H9 (cell line): ENCODE data around the gene POU2F3. TPM values are rescaled to one million over a fixed set of nuclear protein-coding genes. Genes with fewer than 3 reads are reported as not detected.

Experiments used
- DNase-seq: peaks from one replicate; pipeline ENCODE4 v3.0.0-alpha.2; 2017
- H2AFZ ChIP-seq: one replicate; pipeline ENCODE4 v1.6.1; 2013; ENCODE audit warnings: mild to moderate bottlenecking, low read length, control low read depth, moderate library complexity
- H2AK5ac ChIP-seq: 2 replicates; pipeline ENCODE4 v1.6.1; 2013; ENCODE audit warnings: low read length, control low read depth, mixed read lengths; ENCODE audit not compliant: insufficient read length
- H2BK120ac ChIP-seq: one replicate; pipeline ENCODE4 v1.6.1; 2013; ENCODE audit warnings: low read depth, mild to moderate bottlenecking, low read length, control low read depth, inconsistent platforms; ENCODE audit not compliant: poor library complexity, severe bottlenecking
- H2BK12ac ChIP-seq: 2 replicates; pipeline ENCODE4 v1.6.1; 2013; ENCODE audit warnings: low read length, control low read depth, mixed read lengths, low read depth; ENCODE audit not compliant: insufficient read length
- H2BK15ac ChIP-seq: 2 replicates; pipeline ENCODE4 v1.6.1; 2013; ENCODE audit warnings: low read depth, low read length, control low read depth
- H2BK20ac ChIP-seq: one replicate; pipeline ENCODE4 v1.6.1; 2013; ENCODE audit warnings: low read depth, mild to moderate bottlenecking, low read length, control low read depth, inconsistent platforms; ENCODE audit not compliant: poor library complexity, severe bottlenecking
- H2BK5ac ChIP-seq: 2 replicates; pipeline ENCODE4 v1.6.1; 2013; ENCODE audit warnings: low read length, control low read depth, mixed read lengths; ENCODE audit not compliant: insufficient read length
- H3K14ac ChIP-seq: 2 replicates; pipeline ENCODE4 v1.6.1; 2013; ENCODE audit warnings: low read length, control low read depth; ENCODE audit not compliant: insufficient read depth
- H3K18ac ChIP-seq: 2 replicates; pipeline ENCODE4 v1.6.1; 2013; ENCODE audit warnings: low read depth, mild to moderate bottlenecking, mixed read lengths, low read length, control low read depth; ENCODE audit not compliant: insufficient read length
- H3K23ac ChIP-seq: 2 replicates; pipeline ENCODE4 v1.6.1; 2013; ENCODE audit warnings: low read length, control low read depth, mixed read lengths, low read depth; ENCODE audit not compliant: insufficient read length
- H3K23me2 ChIP-seq: 2 replicates; pipeline ENCODE4 v1.6.1; 2013; ENCODE audit warnings: low read depth, mild to moderate bottlenecking, mixed read lengths, low read length, control low read depth; ENCODE audit not compliant: insufficient read length, poor library complexity, severe bottlenecking
- H3K27ac ChIP-seq: 2 replicates; pipeline ENCODE4 v1.5.1; 2013; ENCODE audit warnings: low read length, control low read depth, mixed read lengths, low read depth; ENCODE audit not compliant: insufficient read length
- H3K27me3 ChIP-seq: 2 replicates; pipeline ENCODE4 v1.6.1; 2013; ENCODE audit warnings: low read length, control low read depth, inconsistent platforms; ENCODE audit not compliant: insufficient read depth
- H3K4ac ChIP-seq: 2 replicates; pipeline ENCODE4 v1.6.1; 2013; ENCODE audit warnings: low read depth, mild to moderate bottlenecking, control low read depth, inconsistent platforms, low read length, moderate library complexity
- H3K4me1 ChIP-seq: 2 replicates; pipeline ENCODE4 v1.6.1; 2013; ENCODE audit warnings: low read length, control low read depth, inconsistent platforms; ENCODE audit not compliant: insufficient read depth
- H3K4me2 ChIP-seq: 2 replicates; pipeline ENCODE4 v1.6.1; 2013; ENCODE audit warnings: low read length, control low read depth, mixed read lengths; ENCODE audit not compliant: insufficient read length, insufficient read depth
- H3K56ac ChIP-seq: 2 replicates; pipeline ENCODE4 v1.6.1; 2013; ENCODE audit warnings: low read depth, mild to moderate bottlenecking, mixed read lengths, low read length, control low read depth; ENCODE audit not compliant: insufficient read length
- H3K79me1 ChIP-seq: 2 replicates; pipeline ENCODE4 v1.6.1; 2013; ENCODE audit warnings: low read depth, mild to moderate bottlenecking, moderate library complexity, low read length, control low read depth, inconsistent platforms; ENCODE audit not compliant: insufficient read depth, poor library complexity, severe bottlenecking
- H3K79me2 ChIP-seq: 2 replicates; pipeline ENCODE4 v1.6.1; 2013; ENCODE audit warnings: low read length, control low read depth, inconsistent platforms; ENCODE audit not compliant: insufficient read depth
- H3K9ac ChIP-seq: 2 replicates; pipeline ENCODE4 v1.6.1; 2013; ENCODE audit warnings: low read length, control low read depth, mixed read lengths; ENCODE audit not compliant: insufficient read length; ENCODE audit errors: extremely low read depth
- H3K9me3 ChIP-seq: one replicate; pipeline ENCODE4 v1.6.1; 2013; ENCODE audit warnings: low read depth, low read length, inconsistent platforms; ENCODE audit not compliant: control insufficient read depth
- H3T11ph ChIP-seq: one replicate; pipeline ENCODE4 v1.6.1; 2013; ENCODE audit warnings: mild to moderate bottlenecking, low read length, control low read depth, inconsistent platforms
- H4K20me1 ChIP-seq: one replicate; pipeline ENCODE4 v1.6.1; 2013; ENCODE audit not compliant: control insufficient read depth, insufficient read length, insufficient read depth
- H4K5ac ChIP-seq: 2 replicates; pipeline ENCODE4 v1.6.1; 2013; ENCODE audit warnings: low read depth, mild to moderate bottlenecking, mixed read lengths, low read length, control low read depth; ENCODE audit not compliant: insufficient read length
- H4K8ac ChIP-seq: replicated peaks from 2 replicates; pipeline ENCODE4 v1.6.1; 2013; ENCODE audit warnings: low read length, control low read depth, mixed read lengths, low read depth; ENCODE audit not compliant: insufficient read length
- H4K91ac ChIP-seq: 2 replicates; pipeline ENCODE4 v1.6.1; 2013; ENCODE audit warnings: low read depth, mild to moderate bottlenecking, moderate library complexity, mixed read lengths, low read length, control low read depth; ENCODE audit not compliant: insufficient read length
- H3K27ac Mint-ChIP-seq, 3 experiments: 2 replicates in 2 of 3; 3 replicates in 1 of 3; pipeline ENCODE4 v1.8.0; 2020 to 2021; ENCODE audit warnings: mixed read lengths in 3 of 3, mild to moderate bottlenecking in 1 of 3, moderate library complexity in 1 of 3
- H3K27me3 Mint-ChIP-seq: 2 replicates; pipeline ENCODE4 v1.8.0; 2021; ENCODE audit warnings: low read depth, mild to moderate bottlenecking, moderate library complexity, mixed read lengths
- H3K36me3 Mint-ChIP-seq, 3 experiments: 2 replicates in 2 of 3; 3 replicates in 1 of 3; pipeline ENCODE4 v1.8.0; 2020 to 2021; ENCODE audit warnings: low read depth in 3 of 3, mixed read lengths in 3 of 3; ENCODE audit not compliant: insufficient read depth in 1 of 3
- H3K4me1 Mint-ChIP-seq, 2 experiments: 2 replicates each; pipeline ENCODE4 v1.8.0; 2020; ENCODE audit warnings: mixed read lengths in 2 of 2
- H3K4me3 Mint-ChIP-seq, 2 experiments: 2 replicates in 1 of 2; 3 replicates in 1 of 2; pipeline ENCODE4 v1.8.0; 2020 to 2021; ENCODE audit warnings: mild to moderate bottlenecking in 2 of 2, mixed read lengths in 2 of 2, moderate library complexity in 1 of 2
- H3K9me3 Mint-ChIP-seq, 2 experiments: 2 replicates in 1 of 2; 3 replicates in 1 of 2; pipeline ENCODE4 v1.8.0; 2020; ENCODE audit warnings: mild to moderate bottlenecking in 2 of 2, mixed read lengths in 2 of 2, moderate library complexity in 1 of 2
- CTCF ChIP-seq: fragments of 200-600 bp; sonication (generic); conservative IDR thresholded peaks from 3 replicates; pipeline ENCODE4 v1.8.0; 2021; ENCODE audit warnings: antibody characterized with exemption, mild to moderate bottlenecking
- WGBS: extraction: QIAGEN DNeasy Blood & Tissue Kit; methylation state at CpG from one replicate; pipeline ENCODE4 v1.1.7; 2013; ENCODE audit warnings: missing lambda C conversion rate, low lambda C conversion rate, mixed read lengths; ENCODE audit not compliant: insufficient read length; ENCODE audit errors: extremely low coverage; 5-methylcytosine and 5-hydroxymethylcytosine counted together
- total RNA-seq: library from RNA; stranded (reverse); gene quantifications from 2 replicates; pipeline ENCODE4 v1.2.1, GENCODE V29; 2021

Gene POU2F3
- total RNA-seq, 1 experiment from 2014 or later, result 1.1 TPM

GRCh38 chr11:120303004-120303637 is 63.2 kb downstream of the POU2F3 start:
- no peak overlapping the region for H3K9ac ChIP-seq
- no peak overlapping the region for H3T11ph ChIP-seq
- no CpG with 5 or more reads among the region's 3 CpGs for WGBS
- no peak overlapping the region for H2BK5ac ChIP-seq
- H4K8ac ChIP-seq, result no peak overlapping the region
- peak; percentile 79 for DNase-seq
- H2BK20ac ChIP-seq, result no peak overlapping the region
- H4K20me1 ChIP-seq, result no peaks in the 10 kb centered on the region
- H3K4ac ChIP-seq, result no peak overlapping the region
- H3K56ac ChIP-seq, result no peak overlapping the region
- Mint-ChIP-seq H3K4me1 (peaks cover 32 to 35% of the 10 kb centered on the region in 2 experiments), H3K27ac (no peak overlapping the region), H3K36me3 (no peaks in the 10 kb centered on the region), H3K27me3 (peaks cover 22% of the 10 kb centered on the region), H3K9me3 (no peaks in the 10 kb centered on the region), H3K4me3 (no peak overlapping the region)
- no peak overlapping the region for H2AK5ac ChIP-seq
- H3K23ac ChIP-seq, result no peak overlapping the region
- no peak overlapping the region for H2BK12ac ChIP-seq
- H3K27ac ChIP-seq, result no peak overlapping the region
- no peak overlapping the region for H4K91ac ChIP-seq
- H2AFZ ChIP-seq, result no peak overlapping the region
- no peak overlapping the region for H3K18ac ChIP-seq
- no peak overlapping the region for H4K5ac ChIP-seq
- H3K79me1 ChIP-seq, result no peaks in the 10 kb centered on the region
- no peak overlapping the region for H3K4me2 ChIP-seq
- no peaks in the 10 kb centered on the region for H3K79me2 ChIP-seq
- TF ChIP-seq CTCF, result peak; percentile 99
- no peaks in the 10 kb centered on the region for H3K9me3 ChIP-seq
- no peak overlapping the region for H2BK120ac ChIP-seq
- H3K14ac ChIP-seq, result no peak overlapping the region
- no peaks in the 10 kb centered on the region for H3K23me2 ChIP-seq
- no peaks in the 10 kb centered on the region; the same call in 1 of the 2 replicates for H3K4me1 ChIP-seq
- H3K27me3 ChIP-seq, result no peaks in the 10 kb centered on the region
- H2BK15ac ChIP-seq, result no peak overlapping the region
